ENCODE measurements around the gene C12orf42. TPM values are rescaled to one million over a fixed set of nuclear protein-coding genes. Genes with fewer than 3 reads are reported as not detected.

C12orf42 gene
- total and polyA plus RNA-seq, 4 experiments from 2014 or later, result 4.5 to 12.8 (median 6.5) TPM

- DNase-seq, result no peak
- intact Hi-C loops (cut with micrococcal nuclease), result loop anchor here (5.0 kb wide), 2 partner anchors 343 to 608 kb away; partner anchors contain the start of gene NT5DC3
- Histone ChIP-seq H3K4me1 (ENCODE audit: insufficient read depth, low read length) (peaks cover 9% of the 10 kb centered on the region), H3K9me3 (ENCODE audit: control insufficient read depth in 1 of 2, low read length in 2 of 2) (no peaks in the 10 kb centered on the region), H3K27ac (ENCODE audit: low read depth, low read length) (no peak overlapping the region), H3K36me3 (ENCODE audit: insufficient read depth, low read length) (no peaks in the 10 kb centered on the region), H3K27me3 (ENCODE audit: insufficient read depth, low read length) (peaks cover 4% of the 10 kb centered on the region), H3K4me3 (ENCODE audit: low read length in 2 of 2) (no peak overlapping the region)
- no peak overlapping the region for H3K4me3 Mint-ChIP-seq
- H3K27me3 Mint-ChIP-seq, result peaks cover 6 to 8% of the 10 kb centered on the region in 2 donors
- peak overlapping the region in 1 of 7 donors; percentile 2 for H3K27ac Mint-ChIP-seq
- peaks cover 0 to 6% (median 0%) of the 10 kb centered on the region in 8 donors for H3K9me3 Mint-ChIP-seq
- H3K4me1 Mint-ChIP-seq, result peaks cover 12 to 19% (median 17%) of the 10 kb centered on the region in 4 donors
- H3K36me3 Mint-ChIP-seq, result peaks cover 0 to 1% of the 10 kb centered on the region in 2 donors
- POLR2A ChIA-PET (ENCODE audit: partially characterized antibody), result no interaction called here
- CTCF ChIA-PET (ENCODE audit: partially characterized antibody), result no interaction called here
Observed at GRCh38 chr12:103498990-103499389, 3.2 kb upstream of the C12orf42 start.

- peak in 1 of 5 donors; percentile 42 for DNase-seq
- Histone ChIP-seq H3K4me3 (ENCODE audit: low read length in 2 of 2) (no peak overlapping the region), H3K27ac (ENCODE audit: low read depth, low read length) (no peak overlapping the region), H3K4me1 (ENCODE audit: insufficient read depth, low read length) (peaks cover 9% of the 10 kb centered on the region), H3K36me3 (ENCODE audit: insufficient read depth, low read length) (no peaks in the 10 kb centered on the region), H3K9me3 (ENCODE audit: control insufficient read depth in 1 of 2, low read length in 2 of 2) (no peaks in the 10 kb centered on the region), H3K27me3 (ENCODE audit: insufficient read depth, low read length) (peaks cover 4% of the 10 kb centered on the region)
- Mint-ChIP-seq H3K9me3 (peaks cover 0 to 4% (median under 1%) of the 10 kb centered on the region in 8 donors), H3K27me3 (peaks cover 10 to 12% of the 10 kb centered on the region in 2 donors), H3K36me3 (peaks cover 0 to 1% of the 10 kb centered on the region in 2 donors), H3K27ac (peak overlapping the region; percentile 22 to 86 (median 71)), H3K4me1 (peaks cover 12 to 16% (median 15%) of the 10 kb centered on the region in 4 donors), H3K4me3 (peak overlapping the region; percentile 77 to 93 (median 82))
- ChIA-PET POLR2A (ENCODE audit: partially characterized antibody) (interaction anchor here (0.6 to 2.0 kb wide), 4 partner anchors 38 to 546 kb away, joined by 3 to 8 read pairs (median 3); no protein-coding TSS in a partner anchor), CTCF (ENCODE audit: partially characterized antibody) (interaction anchor here (1.0 to 1.4 kb wide), 3 partner anchors 53 to 88 kb away, joined by 3 to 4 read pairs (median 4); no protein-coding TSS in a partner anchor)
- intact Hi-C loops (cut with micrococcal nuclease), result loop anchor here (2.0 to 5.0 kb wide), 3 partner anchors 54 to 612 kb away; partner anchors contain the start of gene NT5DC3
Observed at GRCh38 chr12:103494734-103495468, 867 bp downstream of the C12orf42 start.

GRCh38 chr12:103494051-103494733, 1.6 kb downstream of the C12orf42 start:
- H3K27ac Mint-ChIP-seq, result peak overlapping the region; percentile 22 to 86 (median 54)
- no peak for DNase-seq
- intact Hi-C loops (cut with micrococcal nuclease), result loop anchor here (2.0 kb wide), 1 partner anchor 53 kb away; no protein-coding TSS in a partner anchor
- H3K27ac ChIP-seq (ENCODE audit: low read depth, low read length), result no peak overlapping the region
- H3K9me3 ChIP-seq (ENCODE audit: control insufficient read depth in 1 of 2, low read length in 2 of 2), result no peaks in the 10 kb centered on the region
- H3K4me1 Mint-ChIP-seq, result peaks cover 12 to 15% (median 15%) of the 10 kb centered on the region in 4 donors
- H3K4me3 ChIP-seq (ENCODE audit: low read length in 2 of 2), result no peak overlapping the region
- CTCF ChIA-PET (ENCODE audit: partially characterized antibody), result interaction anchor here (1.0 to 1.4 kb wide), 2 partner anchors 54 to 88 kb away, joined by 3 to 4 read pairs; no protein-coding TSS in a partner anchor
- no peaks in the 10 kb centered on the region for H3K36me3 ChIP-seq (ENCODE audit: insufficient read depth, low read length)
- peaks cover 9% of the 10 kb centered on the region for H3K4me1 ChIP-seq (ENCODE audit: insufficient read depth, low read length)
- H3K4me3 Mint-ChIP-seq, result peak overlapping the region; percentile 77 to 93 (median 82)
- POLR2A ChIA-PET (ENCODE audit: partially characterized antibody), result interaction anchor here (0.6 to 2.0 kb wide), 3 partner anchors 53 to 545 kb away, joined by 3 to 8 read pairs (median 3); no protein-coding TSS in a partner anchor
- H3K36me3 Mint-ChIP-seq, result peaks cover 0 to 1% of the 10 kb centered on the region in 2 donors
- H3K27me3 ChIP-seq (ENCODE audit: insufficient read depth, low read length), result peaks cover 4% of the 10 kb centered on the region
- peaks cover 0 to 3% (median under 1%) of the 10 kb centered on the region in 8 donors for H3K9me3 Mint-ChIP-seq
- peaks cover 10 to 12% of the 10 kb centered on the region in 2 donors for H3K27me3 Mint-ChIP-seq

- peaks cover 4% of the 10 kb centered on the region for H3K27me3 ChIP-seq (ENCODE audit: insufficient read depth, low read length)
- Mint-ChIP-seq H3K4me3 (peak overlapping the region in 1 of 8 donors; percentile 1), H3K9me3 (peaks cover 1 to 8% (median 4%) of the 10 kb centered on the region in 8 donors), H3K36me3 (peaks cover 0 to 1% of the 10 kb centered on the region in 2 donors), H3K4me1 (peaks cover 12 to 15% (median 15%) of the 10 kb centered on the region in 4 donors), H3K27me3 (peaks cover 10 to 12% of the 10 kb centered on the region in 2 donors), H3K27ac (no peak overlapping the region)
- H3K9me3 ChIP-seq (ENCODE audit: control insufficient read depth in 1 of 2, low read length in 2 of 2), result no peaks in the 10 kb centered on the region
- intact Hi-C loops (cut with micrococcal nuclease), result no loop called here
- ChIA-PET POLR2A (ENCODE audit: partially characterized antibody) (no interaction called here), CTCF (ENCODE audit: partially characterized antibody) (interaction anchor here (0.8 to 1.3 kb wide), 2 partner anchors 10 to 11 kb away, joined by 3 read pairs; no protein-coding TSS in a partner anchor)
- H3K36me3 ChIP-seq (ENCODE audit: insufficient read depth, low read length), result no peaks in the 10 kb centered on the region
- no peak overlapping the region for H3K4me3 ChIP-seq (ENCODE audit: low read length in 2 of 2)
- H3K4me1 ChIP-seq (ENCODE audit: insufficient read depth, low read length), result peaks cover 9% of the 10 kb centered on the region
- DNase-seq, result no peak
- no peak overlapping the region for H3K27ac ChIP-seq (ENCODE audit: low read depth, low read length)
Observed at GRCh38 chr12:103493199-103493598, 2.6 kb downstream of the C12orf42 start.

- DNase-seq, result no peak
- Mint-ChIP-seq H3K27me3 (no peaks in the 10 kb centered on the region), H3K36me3 (no peaks in the 10 kb centered on the region), H3K27ac (peak overlapping the region in 6 of 7 donors; percentile 14 to 90 (median 79)), H3K9me3 (peaks cover 2 to 32% (median 20%) of the 10 kb centered on the region in 8 donors), H3K4me1 (peaks cover 6 to 9% (median 6%) of the 10 kb centered on the region in 4 donors), H3K4me3 (peak overlapping the region; percentile 57 to 79 (median 74))
- H3K27ac ChIP-seq (ENCODE audit: low read depth, low read length), result no peak overlapping the region
- H3K27me3 ChIP-seq (ENCODE audit: insufficient read depth, low read length), result no peaks in the 10 kb centered on the region
- no peaks in the 10 kb centered on the region for H3K36me3 ChIP-seq (ENCODE audit: insufficient read depth, low read length)
- intact Hi-C loops (cut with micrococcal nuclease), result no loop called here
- no peak overlapping the region for H3K4me3 ChIP-seq (ENCODE audit: low read length in 2 of 2)
- ChIA-PET POLR2A (ENCODE audit: partially characterized antibody) (no interaction called here), CTCF (ENCODE audit: partially characterized antibody) (no interaction called here)
- no peaks in the 10 kb centered on the region for H3K9me3 ChIP-seq (ENCODE audit: control insufficient read depth in 1 of 2, low read length in 2 of 2)
- no peaks in the 10 kb centered on the region for H3K4me1 ChIP-seq (ENCODE audit: insufficient read depth, low read length)
Observed at GRCh38 chr12:103482365-103482764, 13.4 kb downstream of the C12orf42 start.

GRCh38 chr12:103475073-103475472, 20.7 kb downstream of the C12orf42 start:
- H3K4me1 Mint-ChIP-seq, result peaks cover 6 to 14% (median 8%) of the 10 kb centered on the region in 4 donors
- H3K9me3 Mint-ChIP-seq, result peaks cover 0 to 22% (median 15%) of the 10 kb centered on the region in 8 donors
- ChIA-PET CTCF (ENCODE audit: partially characterized antibody) (no interaction called here), POLR2A (ENCODE audit: partially characterized antibody) (no interaction called here)
- Histone ChIP-seq H3K27ac (ENCODE audit: low read depth, low read length) (no peak overlapping the region), H3K27me3 (ENCODE audit: insufficient read depth, low read length) (no peaks in the 10 kb centered on the region), H3K36me3 (ENCODE audit: insufficient read depth, low read length) (no peaks in the 10 kb centered on the region), H3K9me3 (ENCODE audit: control insufficient read depth in 1 of 2, low read length in 2 of 2) (no peaks in the 10 kb centered on the region), H3K4me1 (ENCODE audit: insufficient read depth, low read length) (no peaks in the 10 kb centered on the region), H3K4me3 (ENCODE audit: low read length in 2 of 2) (no peak overlapping the region)
- intact Hi-C loops (cut with micrococcal nuclease), result no loop called here
- H3K36me3 Mint-ChIP-seq, result no peaks in the 10 kb centered on the region
- no peak overlapping the region for H3K27ac Mint-ChIP-seq
- H3K4me3 Mint-ChIP-seq, result no peak overlapping the region
- H3K27me3 Mint-ChIP-seq, result peaks cover 0 to 1% of the 10 kb centered on the region in 2 donors
- no peak for DNase-seq

Data from CD4-positive, alpha-beta memory T cell (primary cell).